K562 (cell line): ENCODE results near the gene DOP1A. TPM values are rescaled to one million over a fixed set of nuclear protein-coding genes. Genes with fewer than 3 reads are reported as not detected.
A peak's percentile ranks its signal among the peaks of the same experiment; 100 is the strongest.

Source experiments
- ATF1 ChIP-seq, 2 experiments: fragments of 450-650 bp in 1 of 2; IDR thresholded peaks; 2 replicates each; pipeline ENCODE4 v1.6.1; 2016; ENCODE audit warnings: missing compliant biosample characterization in 1 of 2, missing genetic modification characterization in 1 of 2
- CC2D1A ChIP-seq: fragments of 450-650 bp; IDR thresholded peaks from 2 replicates; pipeline ENCODE4 v1.6.1; 2017; ENCODE audit warnings: mild to moderate bottlenecking
- CHD7 ChIP-seq: fragments of 200-600 bp; sonication (generic); IDR thresholded peaks from one replicate; pipeline ENCODE4 v1.6.1; 2012; ENCODE audit warnings: mild to moderate bottlenecking, low read depth, low read length, inconsistent platforms
- CREB5 ChIP-seq: fragments of 250-450 bp; sonication (Bioruptor Pico); IDR thresholded peaks from 2 replicates; pipeline ENCODE4 v1.5.0; 2020; ENCODE audit warnings: mild to moderate bottlenecking
- CTBP1 ChIP-seq: fragments of 450-650 bp; IDR thresholded peaks from 2 replicates; pipeline ENCODE4 v1.6.1; 2016; ENCODE audit warnings: borderline replicate concordance
- JUND ChIP-seq, 2 experiments: IDR thresholded peaks; 2 replicates in 1 of 2; 3 replicates in 1 of 2; pipeline ENCODE4 v1.6.1; 2011; ENCODE audit warnings: borderline replicate concordance in 2 of 2, low read depth in 2 of 2, low read length in 2 of 2, improper control_type of control experiment in 1 of 2, missing biosample characterization in 1 of 2, missing genetic modification characterization in 1 of 2, missing genetic modification reagents in 1 of 2
- MEIS2 ChIP-seq: fragments of 450-650 bp; IDR thresholded peaks from 2 replicates; pipeline ENCODE4 v1.6.1; 2014; ENCODE audit warnings: mild to moderate bottlenecking; ENCODE audit not compliant: partially characterized antibody
- NFE2 ChIP-seq: IDR thresholded peaks from 2 replicates; pipeline ENCODE4 v1.6.1; 2014; ENCODE audit warnings: antibody characterized with exemption, low read depth
- NFXL1 ChIP-seq: fragments of 450-650 bp; formaldehyde crosslinking; IDR thresholded peaks from 2 replicates; pipeline ENCODE4 v1.4.0; 2021; ENCODE audit warnings: mild to moderate bottlenecking
- RAD21 ChIP-seq, 2 experiments: fragments of 250-450 bp in 1 of 2; fragments of 450-650 bp in 1 of 2; sonication (Bioruptor Pico) in 1 of 2; formaldehyde crosslinking in 1 of 2; IDR thresholded peaks in 1 of 2; conservative IDR thresholded peaks in 1 of 2; 2 replicates each; pipeline versions ENCODE4 v1.4.0 to v1.8.0; 2020 to 2022; ENCODE audit warnings: mild to moderate bottlenecking in 2 of 2, moderate library complexity in 1 of 2
- SMARCC2 ChIP-seq: fragments of 450-650 bp; IDR thresholded peaks from 2 replicates; pipeline ENCODE4 v1.6.1; 2017; ENCODE audit warnings: antibody characterized with exemption, moderate library complexity, mild to moderate bottlenecking, low read depth
- SMARCE1 ChIP-seq: fragments of 450-650 bp; IDR thresholded peaks from 2 replicates; pipeline ENCODE4 v1.7.1; 2016; ENCODE audit warnings: mild to moderate bottlenecking
- TCF3 ChIP-seq: sonication (generic); formaldehyde crosslinking; IDR thresholded peaks from 2 replicates; pipeline ENCODE4 v1.4.0; 2020; ENCODE audit warnings: mild to moderate bottlenecking, missing genetic modification reagents
- TFAP4 ChIP-seq: sonication (generic); formaldehyde crosslinking; IDR thresholded peaks from 2 replicates; pipeline ENCODE4 v1.8.0; 2022; ENCODE audit warnings: missing genetic modification reagents, mild to moderate bottlenecking, moderate library complexity, borderline replicate concordance
- ZNF354B ChIP-seq: fragments of 250-450 bp; sonication (Bioruptor Pico); IDR thresholded peaks from 2 replicates; pipeline ENCODE4 v1.4.0; 2020
- ZNF696 ChIP-seq: fragments of 250-450 bp; sonication (Bioruptor Pico); conservative IDR thresholded peaks from 2 replicates; pipeline ENCODE4 v1.4.0; 2020; ENCODE audit warnings: mild to moderate bottlenecking, moderate library complexity
- polyA plus RNA-seq, 8 experiments: library from polyadenylated mRNA; depleted of rRNA in 4 of 8; stranded (reverse) in 5 of 8; unstranded in 3 of 8; fragments of >200 nt; fragmentation: Nextera tagmentation in 2 of 8; fragmentation: Illumina TruSeq in 1 of 8; extraction: Ambion mirVana in 2 of 8; extraction: Trizol in 1 of 8; gene quantifications; 2 replicates each; pipeline versions ENCODE4 v1.2.1 to v1.2.3, GENCODE V29; 2011 to 2014; ENCODE audit warnings: inconsistent platforms in 1 of 8, missing spikeins in 1 of 8
- total RNA-seq, 7 experiments: library from RNA; depleted of rRNA in 6 of 7; stranded (reverse); fragments of >200 nt in 6 of 7; fragmentation: Illumina TruSeq in 2 of 7; extraction: Trizol in 2 of 7; gene quantifications; 2 replicates each; pipeline versions ENCODE4 v1.2.1 to v1.2.3, GENCODE V29; 2011 to 2021; ENCODE audit warnings: low replicate concordance in 1 of 7

Gene DOP1A
- total and polyA plus RNA-seq, 9 of the 15 experiments (the other 6 are each of a cell fraction or from before 2014, with no cell fraction given): 0.75 to 10.5 (median 4.4) TPM

GRCh38 chr6:83125425-83125824, 58.0 kb downstream of the DOP1A start (continued):
- TF ChIP-seq CHD7 (no peak), NFE2 (no peak), CC2D1A (no peak), JUND (IDR thresholded peaks at IDR 0.05; ENCODE audit: borderline replicate concordance, low read depth, low read length) (no peak), JUND (tag; IDR thresholded peaks at IDR 0.05; ENCODE audit: borderline replicate concordance, low read depth, low read length) (no peak), TFAP4 (CRISPR knock-in tag) (no peak), RAD21 (CRISPR knock-in tag; conservative IDR thresholded peaks at IDR 0.05 in 1 of 2, IDR thresholded peaks at IDR 0.05 in 1 of 2) (no peak), SMARCE1 (peak; percentile 25; the same call in 1 of the 2 replicates), ZNF354B (no peak), MEIS2 (peak; percentile 36), ZNF696 (CRISPR knock-in tag) (no peak), TCF3 (CRISPR knock-in tag) (peak; percentile 79), SMARCC2 (no peak), NFXL1 (CRISPR knock-in tag) (no peak), ATF1 (CRISPR knock-in tag; IDR thresholded peaks at IDR 0.05) (no peak), ATF1 (tag; IDR thresholded peaks at IDR 0.05) (no peak), CREB5 (CRISPR knock-in tag) (no peak), CTBP1 (0 out of 2 replicates have a peak, but pooled peaks have one; percentile 19)
